Measurements from ENCODE around the gene ARMC3. TPM values are rescaled to one million over a fixed set of nuclear protein-coding genes. Genes with fewer than 3 reads are reported as not detected.

Gene ARMC3
- total and polyA plus RNA-seq, 9 of the 15 experiments (the other 6 are each of a cell fraction or from before 2014, with no cell fraction given): 0.33 to 1.1 (median 0.62) TPM

- no peak for TF ChIP-seq TFAP4 (CRISPR knock-in tag; IDR thresholded peaks at IDR 0.05; ENCODE audit: borderline replicate concordance)
- no peak for TF ChIP-seq ZNF354B (CRISPR knock-in tag; IDR thresholded peaks at IDR 0.05)
- TF ChIP-seq NR4A1 (CRISPR knock-in tag; IDR thresholded peaks at IDR 0.05): no peak
- TF ChIP-seq NR4A1 (tag; IDR thresholded peaks at IDR 0.05): no peak
- no peak for TF ChIP-seq ZNF740 (CRISPR knock-in tag; IDR thresholded peaks at IDR 0.05)
- no peak for TF ChIP-seq ZNF740 (tag; IDR thresholded peaks at IDR 0.05)
- TF ChIP-seq, protein P1, sequence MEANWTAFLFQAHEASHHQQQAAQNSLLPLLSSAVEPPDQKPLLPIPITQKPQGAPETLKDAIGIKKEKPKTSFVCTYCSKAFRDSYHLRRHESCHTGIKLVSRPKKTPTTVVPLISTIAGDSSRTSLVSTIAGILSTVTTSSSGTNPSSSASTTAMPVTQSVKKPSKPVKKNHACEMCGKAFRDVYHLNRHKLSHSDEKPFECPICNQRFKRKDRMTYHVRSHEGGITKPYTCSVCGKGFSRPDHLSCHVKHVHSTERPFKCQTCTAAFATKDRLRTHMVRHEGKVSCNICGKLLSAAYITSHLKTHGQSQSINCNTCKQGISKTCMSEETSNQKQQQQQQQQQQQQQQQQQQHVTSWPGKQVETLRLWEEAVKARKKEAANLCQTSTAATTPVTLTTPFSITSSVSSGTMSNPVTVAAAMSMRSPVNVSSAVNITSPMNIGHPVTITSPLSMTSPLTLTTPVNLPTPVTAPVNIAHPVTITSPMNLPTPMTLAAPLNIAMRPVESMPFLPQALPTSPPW (CRISPR knock-in tag; IDR thresholded peaks at IDR 0.05): 0 out of 2 replicates have a peak, but pooled peaks have one; percentile 23
- no peak for TF ChIP-seq RUNX1 (IDR thresholded peaks at IDR 0.05; ENCODE audit: low read depth)
- no peak for TF ChIP-seq ZNF3 (CRISPR knock-in tag; IDR thresholded peaks at IDR 0.05)
- TF ChIP-seq HDGF (IDR thresholded peaks at IDR 0.05): no peak
- no peak for TF ChIP-seq ARHGAP35 (IDR thresholded peaks at IDR 0.05; ENCODE audit: partially characterized antibody)
- no peak for TF ChIP-seq CHAMP1 (IDR thresholded peaks at IDR 0.05)
- no peak for TF ChIP-seq NR1H2 (CRISPR knock-in tag; IDR thresholded peaks at IDR 0.05)
- no peak for TF ChIP-seq FOXA1 (IDR thresholded peaks at IDR 0.05; ENCODE audit: borderline replicate concordance)
- TF ChIP-seq KAT7 (CRISPR knock-in tag; IDR thresholded peaks at IDR 0.05; ENCODE audit: borderline replicate concordance): no peak
- no peak for TF ChIP-seq ZFP36 (IDR thresholded peaks at IDR 0.05; ENCODE audit: low read depth, low read length, partially characterized antibody)
Measured at GRCh38 chr10:23051855-23052331, 124.0 kb downstream of the ARMC3 start (continued).

Measured in K562 (cell line).